ENCODE results near the gene KCNG4. TPM values are rescaled to one million over a fixed set of nuclear protein-coding genes. Genes with fewer than 3 reads are reported as not detected.

The KCNG4 gene
- total RNA-seq, 1 experiment from 2014 or later, result not detected

DNA sequence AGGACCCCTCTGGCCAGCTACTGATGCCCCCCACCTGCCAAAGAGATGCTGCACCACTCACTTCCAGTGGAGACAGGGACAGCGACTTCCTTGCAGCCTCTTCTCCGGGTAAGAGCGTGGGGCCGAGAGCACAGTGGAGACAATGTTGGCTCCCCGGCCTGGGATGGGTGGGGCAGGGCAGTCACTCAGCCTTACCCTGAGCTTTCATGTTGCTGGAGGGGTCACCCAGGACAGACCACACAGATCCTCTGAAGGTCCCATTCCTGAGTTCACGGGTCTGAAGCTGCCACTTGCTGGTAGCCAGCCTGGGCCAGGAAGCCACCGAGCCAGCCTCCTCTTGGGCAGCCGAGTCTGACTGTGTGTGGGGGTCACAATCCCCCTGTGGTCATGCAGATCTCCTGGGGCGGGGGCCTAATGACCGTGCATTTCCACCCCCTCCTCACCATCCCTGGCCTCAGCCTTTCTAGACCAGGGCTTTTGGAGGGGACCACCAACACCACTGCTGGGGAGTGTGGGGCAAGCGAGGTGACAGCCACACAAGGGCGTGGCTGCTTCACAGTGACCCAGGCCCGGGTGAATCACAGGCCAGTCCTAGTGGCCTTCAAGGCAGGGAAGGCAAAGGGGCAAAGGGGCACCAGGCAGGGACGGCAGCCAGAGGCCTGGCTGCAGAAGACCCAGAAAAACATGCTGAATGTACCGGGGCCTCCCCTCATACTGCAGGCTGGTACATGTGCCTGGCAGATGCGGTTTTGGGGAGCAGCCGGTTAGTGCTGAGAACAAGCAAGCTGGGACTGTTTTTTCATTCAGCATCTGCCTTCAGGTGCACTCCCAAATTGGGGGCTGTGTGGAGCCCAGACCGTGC is 63.4 kb downstream of the KCNG4 start:
- Histone ChIP-seq H3K9me3 (replicated peaks) (no peaks in the 10 kb centered on the region), H3K4me1 (replicated peaks) (peaks cover 33% of the 10 kb centered on the region), H3K36me3 (peaks cover 43% of the 10 kb centered on the region), H3K27me3 (replicated peaks) (no peaks in the 10 kb centered on the region), H3K4me3 (no peak overlapping the region), H3K27ac (peak overlapping the region; percentile 27)
- DNase-seq (ENCODE audit: low read depth in 1 of 2, low spot score in 2 of 2), result peak in 1 of 2 experiments; percentile 13

DNA sequence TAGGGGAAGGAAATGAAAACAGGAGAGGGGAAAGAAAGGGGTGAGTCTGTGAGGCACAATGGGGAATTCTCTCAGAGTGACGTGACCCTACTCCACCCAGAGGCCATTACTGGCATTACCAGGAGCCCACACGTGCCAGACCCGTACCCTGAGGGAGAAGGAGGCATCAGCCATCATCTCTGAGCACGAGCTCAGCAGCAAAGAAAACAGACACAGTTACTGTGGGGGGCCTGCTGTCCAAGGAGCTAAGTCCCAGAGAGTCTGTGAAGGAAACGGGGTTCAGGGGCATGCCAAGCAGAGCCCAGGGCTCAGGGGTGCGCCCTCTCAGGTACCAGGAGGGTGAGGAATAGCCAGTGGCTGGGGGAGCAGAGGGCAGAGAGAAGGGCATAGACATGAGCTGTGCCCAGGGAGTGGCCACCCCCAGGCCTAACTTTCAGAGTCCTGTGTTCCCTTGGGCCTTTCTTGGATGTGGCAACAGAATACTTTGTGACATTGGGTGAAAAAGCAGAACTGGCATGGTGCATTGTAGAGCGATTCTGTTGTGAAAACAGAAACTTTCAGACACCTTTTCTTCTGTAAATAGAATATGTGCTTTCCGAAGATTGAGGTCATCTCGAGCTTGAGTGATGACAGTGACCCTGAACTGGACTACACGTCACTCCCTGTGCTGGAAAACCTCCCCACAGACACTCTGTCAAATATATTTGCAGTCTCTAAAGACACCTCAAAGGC is 64.3 kb downstream of the KCNG4 start:
- Histone ChIP-seq H3K36me3 (peaks cover 35% of the 10 kb centered on the region), H3K4me1 (replicated peaks) (peaks cover 33% of the 10 kb centered on the region), H3K4me3 (no peak overlapping the region), H3K27me3 (replicated peaks) (no peaks in the 10 kb centered on the region), H3K27ac (no peak overlapping the region; the same call in 1 of the 2 replicates), H3K9me3 (replicated peaks) (no peaks in the 10 kb centered on the region)
- DNase-seq (ENCODE audit: low read depth in 1 of 2, low spot score in 2 of 2), result peak; percentile 62 to 76

DNA sequence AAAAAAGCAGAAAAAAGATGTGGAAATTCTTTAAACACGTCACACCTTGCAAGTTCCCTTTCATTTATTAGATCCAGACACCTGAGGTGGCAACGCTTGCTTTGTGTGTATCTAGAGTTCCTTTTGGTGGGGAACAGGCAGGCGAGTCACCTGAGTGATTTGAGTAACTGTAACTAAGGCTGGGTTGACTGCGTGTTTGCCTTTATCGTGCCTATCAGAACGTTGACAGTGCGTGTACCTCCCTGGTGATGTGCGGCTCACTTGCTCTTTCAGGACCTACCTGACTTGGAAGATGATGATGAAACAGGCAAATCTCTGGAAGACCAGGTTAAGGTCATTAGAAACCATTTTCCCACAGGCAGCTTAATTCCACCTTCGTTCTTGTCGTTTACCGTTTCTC is 65.4 kb downstream of the KCNG4 start:
- no peak for DNase-seq (ENCODE audit: low read depth in 1 of 2, low spot score in 2 of 2)
- Histone ChIP-seq H3K4me3 (no peak overlapping the region), H3K9me3 (replicated peaks) (no peaks in the 10 kb centered on the region), H3K27ac (no peak overlapping the region), H3K36me3 (peaks cover 24% of the 10 kb centered on the region), H3K27me3 (replicated peaks) (no peaks in the 10 kb centered on the region), H3K4me1 (replicated peaks) (peaks cover 33% of the 10 kb centered on the region)

DNA sequence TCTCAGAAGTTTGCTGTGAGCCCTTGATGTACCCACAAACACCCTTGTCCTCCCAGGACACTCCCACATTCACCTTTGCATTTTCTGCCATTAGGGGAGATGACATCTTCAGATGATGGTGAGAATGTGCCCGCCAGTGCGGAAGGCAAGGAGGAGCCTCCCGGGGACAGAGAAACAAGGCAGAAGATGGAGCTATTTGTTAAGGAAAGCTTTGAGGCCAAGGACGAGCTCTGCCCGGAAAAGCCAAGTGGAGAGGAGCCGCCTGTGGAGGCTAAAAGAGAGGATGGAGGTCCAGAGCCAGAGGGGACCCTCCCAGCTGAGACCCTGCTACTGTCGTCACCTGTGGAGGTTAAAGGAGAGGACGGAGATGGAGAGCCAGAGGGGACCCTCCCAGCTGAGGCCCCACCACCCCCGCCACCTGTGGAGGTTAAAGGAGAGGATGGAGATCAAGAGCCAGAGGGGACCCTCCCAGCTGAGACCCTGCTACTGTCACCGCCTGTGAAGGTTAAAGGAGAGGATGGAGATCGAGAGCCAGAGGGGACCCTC is 70.0 kb downstream of the KCNG4 start:
- no peak for DNase-seq (ENCODE audit: low read depth in 1 of 2, low spot score in 2 of 2)
- H3K4me1 ChIP-seq (replicated peaks), result no peaks in the 10 kb centered on the region
- no peaks in the 10 kb centered on the region for H3K36me3 ChIP-seq
- no peaks in the 10 kb centered on the region; the same call in 1 of the 2 replicates for H3K27me3 ChIP-seq (replicated peaks)
- H3K27ac ChIP-seq, result no peak overlapping the region
- no peaks in the 10 kb centered on the region for H3K9me3 ChIP-seq (replicated peaks)
- H3K4me3 ChIP-seq, result no peak overlapping the region

Other genes with a start within 250 kb of the KCNG4 start
- not detected in 2 replicates for gene SLC38A8, start 197.2 kb downstream of the KCNG4 start, total RNA-seq (2014; rRNA removed; shearing (Covaris generic))
- gene MBTPS1, start 123.1 kb downstream of the KCNG4 start, total RNA-seq (2014; rRNA removed; shearing (Covaris generic)), result 64.9 and 65.0 TPM in 2 replicates
- 29.0 and 36.4 TPM in 2 replicates for gene HSDL1, start 94.8 kb downstream of the KCNG4 start, total RNA-seq (2014; rRNA removed; shearing (Covaris generic))
- gene DNAAF1, start 94.7 kb downstream of the KCNG4 start, total RNA-seq (2014; rRNA removed; shearing (Covaris generic)), result not detected in 2 replicates
- 16.8 and 20.5 TPM in 2 replicates for gene TAF1C, start 53.0 kb downstream of the KCNG4 start, total RNA-seq (2014; rRNA removed; shearing (Covaris generic))
- not detected in 2 replicates for gene ADAD2, start 48.9 kb downstream of the KCNG4 start, total RNA-seq (2014; rRNA removed; shearing (Covaris generic))
- gene WFDC1, start 54.9 kb upstream of the KCNG4 start, total RNA-seq (2014; rRNA removed; shearing (Covaris generic)), result 125 and 143 TPM in 2 replicates
- not detected in 2 replicates for gene ATP2C2, start 128.5 kb upstream of the KCNG4 start, total RNA-seq (2014; rRNA removed; shearing (Covaris generic))

Data from SJSA1 (cell line).